Activated CD8-positive, alpha-beta memory T cell treated with anti-CD3 and anti-CD28 coated beads for 36 hours (primary cell): ENCODE results near the gene PPP1R26. TPM values are rescaled to one million over a fixed set of nuclear protein-coding genes. Genes with fewer than 3 reads are reported as not detected.
"Not testable (repeated sequence)": the region's sequence is repeated elsewhere in the genome, so short reads cannot be mapped to it uniquely, and the experiment has no call there.

Experiments used
- CTCF ChIA-PET: fragments of 350-600 bp; sonication (Branson Sonifier 250); formaldehyde crosslinking; loops from one replicate; lab custom pipeline; 2021; ENCODE audit warnings: antibody characterized with exemption; lab: Charles Lee
- POLR2A ChIA-PET: fragments of 350-600 bp; sonication (Branson Sonifier 250); formaldehyde crosslinking; loops from one replicate; lab custom pipeline; 2021; ENCODE audit warnings: antibody characterized with exemption; lab: Charles Lee
- total RNA-seq, 2 experiments: library from RNA; stranded (reverse); gene quantifications; one replicate each; pipeline ENCODE4 v1.2.3, GENCODE V29; 2021

Gene PPP1R26
- total RNA-seq, 2 experiments from 2014 or later = 0.57 to 0.88 TPM

DNA sequence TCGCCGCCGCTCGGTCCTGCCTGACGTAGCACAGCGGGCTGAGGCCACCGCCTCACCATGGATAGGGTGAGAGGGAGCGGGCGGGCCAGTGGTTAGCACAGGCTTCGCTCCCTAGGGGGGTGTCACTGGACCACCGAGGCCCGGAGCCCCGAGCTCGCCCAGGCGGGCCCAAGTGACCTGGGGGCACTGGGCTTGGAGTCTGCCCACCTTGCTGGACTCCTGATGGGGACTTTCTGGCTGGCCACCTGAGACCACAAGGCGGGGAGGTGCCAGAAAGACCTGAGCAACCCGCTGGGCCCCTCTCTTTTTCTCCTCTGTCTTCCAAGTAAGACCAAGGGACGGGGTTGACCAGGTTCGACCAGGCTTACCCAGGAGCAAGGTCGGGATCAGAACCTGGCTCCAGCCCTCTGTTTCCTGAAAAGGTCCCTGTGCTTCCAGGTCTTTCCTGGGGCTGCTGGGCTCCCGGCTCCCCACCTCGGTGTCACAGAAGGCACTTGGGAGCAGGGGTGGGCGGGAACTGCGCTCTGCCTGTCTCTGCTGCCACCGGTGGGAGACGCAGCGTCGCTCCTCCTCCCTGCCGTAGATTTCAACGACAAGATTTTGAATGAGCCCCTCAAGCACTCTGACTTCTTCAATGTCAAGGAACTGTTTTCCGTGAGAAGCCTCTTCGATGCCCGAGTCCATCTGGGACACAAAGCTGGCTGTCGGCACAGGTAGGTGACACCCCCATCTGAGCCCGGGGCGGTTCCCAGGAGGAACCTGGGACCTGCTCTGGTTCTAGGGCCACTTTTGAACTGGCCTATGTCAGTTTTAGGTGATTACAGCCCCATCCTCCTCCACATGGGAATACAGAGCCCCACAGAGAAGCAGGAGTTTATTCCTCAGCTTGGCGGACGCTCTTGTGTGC is 21.9 kb downstream of the PPP1R26 start:
- POLR2A ChIA-PET = no interaction called here
- CTCF ChIA-PET = no interaction called here

DNA sequence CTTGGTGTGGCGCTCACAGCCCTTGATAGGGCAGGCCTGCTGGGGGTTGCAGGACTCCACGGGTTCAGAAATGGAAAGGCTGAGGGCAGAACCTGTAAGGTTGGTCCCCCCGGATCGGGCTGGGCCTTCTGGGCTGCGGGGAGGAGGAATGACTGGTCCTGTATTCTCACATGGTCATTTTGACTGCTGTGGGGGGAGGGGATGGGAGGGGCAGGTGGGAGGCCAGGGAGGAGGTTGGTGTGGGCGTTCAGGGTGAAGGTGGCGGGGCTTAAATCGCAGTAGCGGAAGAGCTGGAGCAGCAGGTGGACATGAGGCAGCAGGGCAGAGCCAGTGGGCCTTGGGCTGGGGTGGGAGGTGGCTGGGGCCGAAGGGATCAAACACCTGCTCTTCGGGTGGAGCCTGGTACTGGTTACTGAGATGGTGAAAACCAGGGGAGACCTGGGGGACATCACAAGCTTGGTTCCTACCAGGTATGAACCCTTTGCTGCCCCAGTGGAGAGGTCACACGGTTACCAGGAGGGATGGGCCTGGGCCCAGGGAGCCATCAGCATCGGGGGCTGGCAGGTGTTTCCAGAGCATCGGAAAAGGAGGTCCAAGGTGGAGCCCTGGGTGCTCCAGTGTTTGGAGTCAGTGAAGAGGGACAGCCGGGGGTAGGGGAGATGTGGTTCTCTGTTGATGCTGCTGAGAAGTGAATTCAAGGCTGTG is 22.7 kb downstream of the PPP1R26 start:
- POLR2A ChIA-PET = no interaction called here

DNA sequence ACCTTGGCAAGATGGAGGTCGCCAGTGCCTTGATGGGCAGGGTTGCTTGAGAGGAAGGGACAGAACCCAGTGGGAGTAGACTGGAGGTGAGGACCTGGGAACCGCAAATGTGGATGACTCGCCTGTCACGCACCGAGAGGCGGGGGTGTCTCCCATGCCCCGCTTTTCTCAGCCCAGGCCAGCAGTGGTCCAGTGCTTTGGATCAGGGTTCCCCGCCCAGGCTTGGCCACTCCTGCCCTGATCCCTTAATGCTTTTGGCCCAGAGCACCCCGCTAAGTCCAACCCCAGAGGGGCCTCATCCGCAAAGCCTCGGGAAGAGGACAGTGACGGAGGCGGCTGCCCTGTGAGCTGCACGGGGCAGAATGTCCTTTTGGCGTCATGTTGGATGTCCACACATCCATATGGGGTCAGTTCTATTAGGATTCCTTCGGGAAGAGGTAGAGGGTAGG is 23.3 kb downstream of the PPP1R26 start:
- ChIA-PET POLR2A (no interaction called here), CTCF (interaction anchor here (0.5 to 0.6 kb wide), 2 partner anchors 15 to 53 kb away, joined by 3 read pairs; no protein-coding TSS in a partner anchor)

More for the DNA sequence above, 22.7 kb downstream of the PPP1R26 start:
- CTCF ChIA-PET = no interaction called here

DNA sequence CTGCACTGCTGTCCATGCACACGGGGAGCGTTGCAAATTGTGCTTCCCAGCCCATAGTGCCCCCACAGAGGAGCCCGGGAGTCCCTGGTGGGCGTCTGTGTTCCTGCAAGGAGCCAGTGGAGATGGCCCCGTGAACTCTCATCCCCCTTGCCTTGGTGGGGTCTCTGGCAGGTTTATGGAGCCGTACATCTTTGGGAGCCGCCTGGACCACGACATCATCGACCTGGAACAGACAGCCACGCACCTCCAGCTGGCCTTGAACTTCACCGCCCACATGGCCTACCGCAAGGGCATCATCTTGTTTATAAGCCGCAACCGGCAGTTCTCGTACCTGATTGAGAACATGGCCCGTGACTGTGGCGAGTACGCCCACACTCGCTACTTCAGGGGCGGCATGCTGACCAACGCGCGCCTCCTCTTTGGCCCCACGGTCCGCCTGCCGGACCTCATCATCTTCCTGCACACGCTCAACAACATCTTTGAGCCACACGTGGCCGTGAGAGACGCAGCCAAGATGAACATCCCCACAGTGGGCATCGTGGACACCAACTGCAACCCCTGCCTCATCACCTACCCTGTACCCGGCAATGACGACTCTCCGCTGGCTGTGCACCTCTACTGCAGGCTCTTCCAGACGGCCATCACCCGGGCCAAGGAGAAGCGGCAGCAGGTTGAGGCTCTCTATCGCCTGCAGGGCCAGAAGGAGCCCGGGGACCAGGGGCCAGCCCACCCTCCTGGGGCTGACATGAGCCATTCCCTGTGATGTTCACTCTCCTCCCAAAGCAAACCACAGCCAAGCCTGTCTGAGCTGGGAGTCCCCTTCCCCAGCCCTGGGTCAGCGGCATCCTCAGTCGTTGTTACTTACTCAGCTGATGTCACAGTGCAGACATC is 24.0 kb downstream of the PPP1R26 start:
- ChIA-PET POLR2A (no interaction called here), CTCF (interaction anchor here (0.5 to 0.6 kb wide), 2 partner anchors 15 to 53 kb away, joined by 3 read pairs; no protein-coding TSS in a partner anchor)

DNA sequence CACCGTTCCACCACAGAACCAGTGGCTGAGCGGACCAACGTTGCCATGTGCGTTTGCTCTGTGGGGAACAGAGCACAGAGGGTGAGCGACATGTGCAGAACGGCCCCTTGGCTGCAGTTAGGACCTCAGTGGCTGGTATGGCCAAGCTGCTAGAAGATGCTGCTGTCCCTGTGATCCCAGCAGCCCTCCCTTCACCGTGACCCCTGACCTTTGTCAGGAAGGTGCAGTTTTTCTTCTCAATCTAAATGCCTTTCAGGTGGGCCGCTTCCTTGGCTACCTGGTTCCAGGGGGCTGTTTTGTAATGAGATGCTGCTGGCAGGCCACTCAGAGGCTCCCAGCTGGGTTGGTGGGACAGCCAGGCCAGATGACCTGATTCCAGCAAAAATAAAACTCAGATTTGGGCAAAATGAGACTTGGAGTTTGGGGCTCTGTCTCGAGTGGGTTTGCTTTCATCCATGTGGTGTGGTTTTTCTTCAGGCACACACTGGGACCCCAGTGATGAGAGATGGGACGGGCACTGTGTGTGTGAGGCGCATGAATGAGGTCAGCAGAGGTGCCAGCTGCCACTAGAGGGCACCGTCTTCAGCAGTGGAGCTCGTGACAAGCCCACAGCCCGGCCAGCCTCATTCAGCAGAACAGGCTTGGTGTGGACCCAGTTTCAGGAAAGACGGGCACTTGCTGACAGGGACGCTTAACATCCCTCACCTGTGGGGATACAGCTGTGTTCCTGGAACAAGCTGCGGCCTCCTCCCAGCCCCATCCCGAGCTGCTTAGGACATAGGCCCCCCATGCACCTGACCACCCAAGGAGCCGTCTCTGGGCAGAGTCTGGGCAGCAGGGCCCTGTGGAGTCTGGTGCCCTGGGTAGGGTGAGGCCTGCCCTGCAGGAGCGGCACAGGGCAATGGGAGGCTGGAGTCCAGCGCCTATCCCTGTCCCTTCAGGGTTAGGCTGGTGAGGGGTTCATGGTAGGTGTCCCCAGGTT is 25.0 kb downstream of the PPP1R26 start:
- ChIA-PET CTCF (interaction anchor here (0.7 to 1.1 kb wide), 2 partner anchors 22 to 66 kb away, joined by 3 read pairs; no protein-coding TSS in a partner anchor), POLR2A (no interaction called here)

DNA sequence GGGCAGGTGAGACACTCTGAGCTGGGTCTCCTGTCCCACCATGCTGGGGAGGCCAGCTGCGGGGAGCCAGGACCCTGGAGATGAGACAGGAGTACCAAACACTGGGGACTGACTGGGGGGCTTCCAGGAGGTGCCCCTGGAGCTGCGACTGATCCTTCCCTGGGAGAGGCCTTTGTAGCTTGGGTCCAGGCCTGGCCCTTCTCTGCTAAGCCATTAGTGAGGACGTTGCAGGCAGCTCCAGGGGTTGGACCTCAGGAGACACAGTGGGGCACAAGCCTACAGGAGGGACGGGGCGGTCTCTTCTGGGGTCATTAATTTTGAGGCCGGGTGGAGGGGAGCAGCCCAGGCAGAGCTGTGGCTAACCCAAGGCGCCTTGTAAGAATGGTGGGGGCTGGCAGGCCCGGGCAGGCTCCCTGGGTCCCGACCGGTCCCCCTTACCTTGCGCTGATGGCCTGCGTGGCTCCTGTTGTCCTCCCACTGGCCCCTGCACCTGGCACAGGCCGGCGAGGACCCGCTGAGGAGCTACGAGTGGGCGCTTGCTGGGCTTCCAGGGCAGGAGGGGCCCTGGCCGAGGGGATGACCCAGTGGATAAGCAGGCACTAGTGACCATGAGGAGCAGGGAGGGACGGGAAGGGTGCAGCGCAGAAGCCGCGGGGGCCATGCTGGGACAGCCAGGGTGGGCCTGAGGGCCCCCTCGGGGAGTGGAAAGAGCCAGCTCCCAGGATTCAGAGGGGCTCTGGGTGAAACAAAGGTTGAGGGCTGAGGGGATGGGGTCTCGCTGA is 26.0 kb downstream of the PPP1R26 start:
- ChIA-PET POLR2A (interaction anchor here (0.6 kb wide), 1 partner anchor 38 kb away, joined by 5 read pairs; no protein-coding TSS in a partner anchor), CTCF (interaction anchor here (0.7 to 1.1 kb wide), 2 partner anchors 23 to 67 kb away, joined by 3 read pairs; no protein-coding TSS in a partner anchor)

DNA sequence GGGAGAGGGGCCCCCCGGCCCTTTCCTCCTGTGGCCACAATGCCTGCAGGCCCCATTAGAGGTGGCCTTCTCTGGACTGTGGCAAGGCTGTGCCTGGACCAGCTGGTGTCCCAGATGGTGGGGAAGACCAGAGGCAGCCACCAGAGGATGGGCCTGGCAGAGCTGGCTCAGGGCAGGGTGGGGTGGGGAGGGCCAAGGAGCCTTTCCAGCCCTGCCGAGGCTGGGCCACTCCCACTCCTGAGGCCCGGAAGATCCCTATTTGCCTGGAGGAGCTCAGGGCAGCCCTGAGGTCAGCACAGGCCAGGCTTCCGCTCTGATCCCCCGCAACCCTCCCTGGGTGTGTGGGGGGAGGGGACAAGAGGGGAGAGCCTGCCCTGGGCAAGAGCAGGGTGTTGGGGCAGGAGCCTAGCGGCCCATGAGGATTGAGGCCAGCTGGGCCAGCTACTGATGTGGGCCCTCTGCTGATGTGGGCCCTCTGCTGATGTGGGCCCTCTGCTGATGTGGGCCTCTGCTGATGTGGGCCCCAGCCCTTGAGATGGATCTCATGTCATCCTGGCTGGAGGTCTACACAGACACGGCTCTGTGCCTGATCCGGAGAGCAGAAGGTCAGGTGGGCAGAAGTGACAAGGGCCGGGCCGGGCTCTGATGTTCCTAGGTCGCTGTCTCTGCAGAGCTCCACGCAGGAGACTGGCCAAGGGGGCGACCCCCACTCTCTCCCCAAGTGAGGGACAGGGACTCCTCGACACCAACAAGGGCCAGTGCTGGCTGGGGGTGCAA is 26.9 kb downstream of the PPP1R26 start:
- CTCF ChIA-PET = no interaction called here
- POLR2A ChIA-PET = no interaction called here

DNA sequence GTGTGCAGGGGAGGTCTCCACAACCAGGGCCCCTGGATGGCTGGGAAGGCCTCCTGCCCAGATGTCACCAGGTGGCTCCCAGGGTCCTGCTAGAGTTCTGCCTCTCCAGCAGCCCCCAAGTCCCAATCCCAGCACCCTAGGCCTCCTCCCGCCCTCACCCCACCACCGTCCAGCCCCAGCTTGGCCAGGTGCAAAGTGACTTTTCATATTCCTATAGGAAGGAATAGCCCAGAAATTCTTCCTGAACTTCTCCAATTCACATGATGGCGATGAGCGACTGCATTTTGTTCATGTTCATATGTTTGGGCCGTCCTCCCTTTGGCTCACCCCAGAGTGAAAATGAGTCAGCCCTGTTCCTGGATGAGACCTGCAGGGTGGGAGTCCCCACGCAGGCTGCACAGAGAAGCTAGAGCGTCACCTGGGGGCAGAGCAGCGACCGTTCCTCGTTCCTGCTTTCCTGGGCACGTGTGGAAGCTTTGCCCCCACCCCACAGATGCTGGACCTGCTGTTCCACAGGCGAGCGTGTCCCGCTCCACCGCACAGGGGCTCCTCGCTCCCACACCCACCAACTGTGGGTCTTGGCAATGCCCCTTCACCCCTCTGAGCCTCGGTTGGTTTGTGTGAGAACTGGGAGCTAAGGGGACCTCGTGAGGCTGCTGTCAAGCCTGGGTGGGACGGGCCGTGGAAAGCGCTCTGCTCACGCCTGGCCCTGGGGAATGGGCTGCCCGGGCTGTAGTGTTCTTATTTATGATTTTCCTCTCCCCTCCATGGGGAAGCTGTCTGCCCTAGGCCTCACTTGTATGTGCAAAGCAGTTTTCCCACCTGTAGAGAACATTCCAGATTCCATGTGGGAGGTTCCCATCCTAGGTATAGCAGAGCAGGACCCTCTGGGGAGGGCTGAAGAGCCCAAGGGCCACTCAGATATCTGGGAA is 27.8 kb downstream of the PPP1R26 start:
- POLR2A ChIA-PET = no interaction called here
- CTCF ChIA-PET = no interaction called here

DNA sequence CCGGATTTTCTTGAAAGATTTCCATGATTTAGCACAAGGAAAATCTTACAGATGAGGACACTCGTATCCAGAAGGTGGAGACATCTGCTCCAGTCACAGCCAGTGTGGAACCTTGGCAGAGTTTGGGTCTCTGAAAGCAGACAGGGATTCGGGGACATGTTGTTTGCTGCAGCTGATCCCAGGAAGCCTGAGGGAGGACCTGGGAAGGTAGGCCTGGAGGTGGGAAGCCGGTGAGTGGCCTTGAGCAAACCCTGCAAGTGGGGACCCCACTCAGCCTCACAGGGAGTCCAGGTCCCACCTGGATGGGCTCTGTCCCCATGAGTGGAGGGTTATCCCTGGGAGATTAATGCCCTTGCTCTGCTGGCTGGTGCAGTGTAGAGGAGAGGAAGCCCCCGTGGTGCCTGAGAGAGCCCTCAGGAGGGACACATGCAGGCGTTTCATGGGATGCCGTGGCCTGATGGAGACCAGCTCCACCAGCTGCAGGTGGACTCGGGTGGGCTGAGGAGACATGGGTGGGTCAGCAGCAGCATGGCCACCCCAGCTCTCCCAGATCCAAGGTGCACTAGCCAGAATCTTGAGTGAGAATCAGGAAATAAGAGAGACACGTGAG is 28.7 kb downstream of the PPP1R26 start:
- POLR2A ChIA-PET = no interaction called here
- CTCF ChIA-PET = no interaction called here

DNA sequence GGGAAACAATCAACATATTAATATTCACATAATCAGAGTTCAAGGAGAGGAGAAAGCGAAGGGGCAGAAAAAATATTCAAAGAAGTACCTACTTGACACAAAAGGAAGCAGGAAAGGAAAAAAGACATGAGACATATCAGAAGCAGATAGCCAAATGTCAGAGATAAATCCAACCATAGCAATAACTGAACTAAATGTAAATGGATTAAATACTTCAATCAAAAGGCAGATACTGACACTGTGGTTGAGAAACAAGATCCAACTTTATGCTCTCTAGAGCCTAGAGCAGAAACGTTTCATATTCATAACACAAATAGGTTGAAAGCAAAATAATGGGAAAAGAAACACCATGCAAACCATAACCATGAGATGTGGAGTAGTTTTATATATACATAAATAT is 29.9 kb downstream of the PPP1R26 start:
- ChIA-PET CTCF (no interaction called here), POLR2A (no interaction called here)

DNA sequence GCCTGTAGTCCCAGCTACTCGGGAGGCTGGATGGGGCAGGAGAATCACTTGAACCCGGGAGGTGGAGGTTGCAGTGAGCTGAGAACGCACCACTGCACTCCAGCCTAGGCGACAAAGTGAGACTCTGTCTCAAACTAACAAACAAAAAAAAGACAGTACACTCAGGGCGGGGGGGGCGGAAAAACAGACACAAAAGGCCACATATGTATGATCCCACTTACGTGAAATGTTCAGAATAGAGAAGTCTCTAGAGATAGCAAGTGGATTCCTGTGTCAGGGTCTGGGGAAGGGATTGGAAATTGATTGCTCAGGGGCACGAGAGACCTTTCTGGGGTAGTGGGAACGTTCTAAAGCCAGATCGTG is 32.6 kb downstream of the PPP1R26 start:
- CTCF ChIA-PET = no interaction called here
- POLR2A ChIA-PET = no interaction called here

DNA sequence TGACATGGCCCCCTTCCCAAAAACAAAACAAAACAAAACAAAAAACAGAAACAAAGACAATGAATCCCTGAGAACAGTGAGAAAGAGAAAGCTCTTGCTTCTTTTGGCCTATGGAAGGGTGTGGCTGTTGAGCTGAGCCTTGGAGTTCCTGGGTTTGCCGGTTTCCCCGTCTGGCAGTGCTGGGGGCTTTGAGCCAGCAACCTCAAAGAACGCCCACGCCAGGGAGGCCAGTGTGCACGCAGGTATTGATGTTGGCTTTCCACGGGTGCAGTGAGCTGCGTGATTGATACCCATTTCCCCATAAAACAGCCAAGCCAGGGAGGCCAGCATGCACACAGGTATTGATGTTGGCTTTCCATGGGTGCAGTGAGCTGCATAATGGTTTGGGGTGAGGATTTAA is 33.3 kb downstream of the PPP1R26 start:
- POLR2A ChIA-PET = no interaction called here
- CTCF ChIA-PET = no interaction called here

DNA sequence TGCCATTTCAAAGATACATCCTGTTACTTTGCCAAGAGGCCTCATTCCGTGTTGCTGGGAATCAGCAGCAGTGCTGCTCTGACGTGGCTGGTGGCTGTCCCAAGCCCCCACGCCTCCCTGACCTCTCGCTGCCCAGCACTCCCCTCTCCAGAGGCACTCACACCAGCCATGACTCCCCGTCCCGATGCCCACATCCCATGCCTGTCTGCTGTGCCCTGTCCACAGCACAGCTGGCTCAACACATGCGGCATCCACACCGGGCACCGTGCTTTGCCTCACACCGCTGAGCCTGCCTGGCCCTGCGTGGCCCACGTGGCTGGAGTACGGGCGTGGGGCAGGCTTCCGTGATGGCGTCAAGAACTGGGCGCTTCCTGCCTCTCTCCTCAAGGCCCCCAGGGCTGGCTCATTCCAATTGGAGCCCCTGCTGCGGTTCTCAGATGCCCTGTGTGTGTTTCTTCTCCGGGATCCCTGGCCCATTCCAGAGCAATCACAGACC is 33.8 kb downstream of the PPP1R26 start:
- CTCF ChIA-PET = no interaction called here
- POLR2A ChIA-PET = no interaction called here

DNA sequence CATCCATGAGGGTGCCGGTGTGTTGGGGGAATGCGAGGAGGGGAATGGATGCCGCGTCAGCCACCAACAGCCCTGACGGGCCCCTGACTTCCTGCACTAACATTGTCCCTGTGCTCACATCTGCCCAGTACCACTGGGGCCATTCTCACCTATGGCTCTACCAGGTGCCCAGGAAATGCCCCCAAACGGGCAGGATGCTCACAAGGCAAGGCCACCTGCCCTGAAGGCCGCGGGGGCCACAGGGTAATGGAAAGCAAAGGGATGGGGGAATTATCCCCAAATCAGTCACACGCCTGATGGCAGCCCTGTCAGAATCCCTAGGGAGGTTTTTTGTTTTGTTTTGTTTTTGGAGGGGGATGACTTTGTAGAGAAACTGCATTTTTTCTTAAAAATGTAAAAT is 34.3 kb downstream of the PPP1R26 start:
- CTCF ChIA-PET, POLR2A ChIA-PET: not testable (repeated sequence)
